Esophagus squamous epithelium (tissue), 5 donors: ENCODE results near the gene CELF4. TPM values are rescaled to one million over a fixed set of nuclear protein-coding genes. Genes with fewer than 3 reads are reported as not detected.

Source experiments
- DNase-seq: peaks from one replicate; lab custom pipeline; 2025; lab: John Stamatoyannopoulos, UW
- H3K27ac ChIP-seq, 4 donors: fragments of 200-600 bp; sonication (generic); one replicate each; pipeline ENCODE4 v1.5.1; 2016 to 2019; ENCODE audit warnings: mild to moderate bottlenecking in 1 of 4
- H3K27me3 ChIP-seq, 4 donors: fragments of 200-600 bp; sonication (generic); 1 replicate in 3 of 4; 2 replicates in 1 of 4; pipeline versions ENCODE4 v1.5.1 to v1.6.0; 2017 to 2021; ENCODE audit warnings: antibody characterized with exemption in 1 of 4
- H3K36me3 ChIP-seq, 3 donors: fragments of 200-600 bp; sonication (generic); one replicate each; pipeline ENCODE4 v1.5.1; 2016 to 2019
- H3K4me1 ChIP-seq, 3 donors: fragments of 200-600 bp; sonication (generic); one replicate each; pipeline ENCODE4 v1.5.1; 2017 to 2019
- H3K4me3 ChIP-seq, 4 donors: fragments of 200-600 bp; sonication (generic); 1 replicate in 3 of 4; 2 replicates in 1 of 4; pipeline ENCODE4 v1.5.1; 2016 to 2019; ENCODE audit warnings: mild to moderate bottlenecking in 2 of 4, moderate library complexity in 1 of 4
- H3K9me3 ChIP-seq, 3 donors: fragments of 200-600 bp; sonication (generic); one replicate each; pipeline ENCODE4 v1.5.1; 2016 to 2019
- POLR2A ChIP-seq, 4 donors: fragments of 450-650 bp; IDR thresholded peaks; one replicate each; pipeline ENCODE4 v1.6.1; 2017; ENCODE audit warnings: antibody characterized with exemption in 4 of 4, mild to moderate bottlenecking in 4 of 4, moderate library complexity in 3 of 4
- WGBS, 2 donors: methylation state at CpG; one replicate each; pipeline ENCODE4 v1.1.5; 2018; 5-methylcytosine and 5-hydroxymethylcytosine counted together
- intact Hi-C: fragments of 100-400 bp; cut with DNase I; formaldehyde crosslinking; loops from one replicate; pipeline ENCODE4 v1.15.0; 2022
- total RNA-seq, 4 donors: library from RNA; depleted of rRNA; stranded (reverse); fragments of >200 nt; gene quantifications; one replicate each; pipeline ENCODE4 v1.1.0, GENCODE V29; 2016
- TF ChIP-seq, protein P1 (sequence below), 6 experiments: fragments of 450-650 bp in 4 of 6; fragments of 200-600 bp in 2 of 6; sonication (generic) in 2 of 6; IDR thresholded peaks; one replicate each; pipeline ENCODE4 v1.5.1; 2016 to 2019; ENCODE audit warnings: antibody characterized with exemption in 6 of 6, mild to moderate bottlenecking in 4 of 6, moderate library complexity in 4 of 6
- donor health status: DM: yes; HTN: yes; CAD: no.

The CELF4 gene
- total RNA-seq, 4 donors from 2014 or later = not detected

DNA sequence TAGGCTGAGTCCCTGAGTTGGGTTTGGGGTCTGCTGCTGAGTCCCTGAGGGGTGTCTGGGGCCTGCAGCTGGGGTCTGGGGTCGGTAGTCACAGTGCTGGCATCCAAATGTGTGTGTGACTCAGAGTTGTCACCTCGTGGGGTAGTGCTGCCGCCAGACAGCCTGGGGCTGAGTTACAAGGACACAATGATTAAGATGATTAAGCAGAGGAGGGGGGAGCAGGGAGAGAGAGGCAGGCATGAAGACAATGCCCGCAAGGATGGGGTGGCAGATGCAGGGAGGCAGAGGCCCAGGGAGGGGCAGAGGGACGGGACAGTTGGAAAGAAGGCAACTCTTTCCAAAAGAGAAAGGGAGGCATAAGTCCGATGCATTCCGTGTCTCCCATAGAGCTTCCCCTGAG lies 120.2 kb downstream of the CELF4 start:
- 48 to 53% methylated on average over 4 to 7 of the region's 7 CpGs for WGBS, 2 donors
- TF ChIP-seq POLR2A (IDR thresholded peaks at IDR 0.05) = no peak
- TF ChIP-seq, protein P1, sequence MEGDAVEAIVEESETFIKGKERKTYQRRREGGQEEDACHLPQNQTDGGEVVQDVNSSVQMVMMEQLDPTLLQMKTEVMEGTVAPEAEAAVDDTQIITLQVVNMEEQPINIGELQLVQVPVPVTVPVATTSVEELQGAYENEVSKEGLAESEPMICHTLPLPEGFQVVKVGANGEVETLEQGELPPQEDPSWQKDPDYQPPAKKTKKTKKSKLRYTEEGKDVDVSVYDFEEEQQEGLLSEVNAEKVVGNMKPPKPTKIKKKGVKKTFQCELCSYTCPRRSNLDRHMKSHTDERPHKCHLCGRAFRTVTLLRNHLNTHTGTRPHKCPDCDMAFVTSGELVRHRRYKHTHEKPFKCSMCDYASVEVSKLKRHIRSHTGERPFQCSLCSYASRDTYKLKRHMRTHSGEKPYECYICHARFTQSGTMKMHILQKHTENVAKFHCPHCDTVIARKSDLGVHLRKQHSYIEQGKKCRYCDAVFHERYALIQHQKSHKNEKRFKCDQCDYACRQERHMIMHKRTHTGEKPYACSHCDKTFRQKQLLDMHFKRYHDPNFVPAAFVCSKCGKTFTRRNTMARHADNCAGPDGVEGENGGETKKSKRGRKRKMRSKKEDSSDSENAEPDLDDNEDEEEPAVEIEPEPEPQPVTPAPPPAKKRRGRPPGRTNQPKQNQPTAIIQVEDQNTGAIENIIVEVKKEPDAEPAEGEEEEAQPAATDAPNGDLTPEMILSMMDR (IDR thresholded peaks at IDR 0.05) = no peak

DNA sequence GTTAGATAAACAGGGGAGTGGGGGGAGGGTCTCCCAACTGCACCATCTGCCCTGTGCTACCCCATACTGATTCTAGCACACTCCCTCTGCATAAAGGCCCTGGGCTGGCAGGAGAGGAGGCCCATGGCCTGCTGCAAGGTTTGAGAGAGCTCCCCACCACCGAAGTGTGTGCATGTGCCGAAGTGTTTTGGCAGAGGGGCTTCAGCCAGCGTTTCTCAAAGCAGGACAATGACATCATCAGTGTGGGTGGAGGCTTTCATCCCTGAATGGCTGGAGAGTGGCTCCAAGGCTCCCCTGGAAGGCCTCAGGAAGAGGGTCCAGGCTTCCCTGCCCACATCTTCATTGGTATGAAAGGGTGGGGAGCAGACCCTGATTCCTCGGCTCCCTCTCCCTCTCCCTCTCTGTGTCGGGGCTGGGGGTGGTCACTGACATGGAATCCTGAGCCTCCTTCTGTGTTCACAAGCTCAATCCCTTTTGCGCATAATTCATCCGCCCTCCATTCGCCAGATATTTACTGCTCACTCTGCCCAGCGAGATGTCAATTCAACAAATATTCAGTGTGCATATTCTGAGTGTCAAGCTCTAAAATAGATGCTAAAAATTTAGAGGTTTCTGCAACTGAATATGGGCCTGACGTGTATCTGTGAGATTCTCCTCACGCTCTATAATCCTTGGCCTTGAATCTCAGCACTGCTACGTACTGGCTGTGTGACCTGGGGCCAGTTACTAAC lies 122.1 kb downstream of the CELF4 start:
- TF ChIP-seq, protein P1 (IDR thresholded peaks at IDR 0.05) = no peak
- no peak for TF ChIP-seq POLR2A (IDR thresholded peaks at IDR 0.05)
- intact Hi-C loops = no loop called here

More for the DNA sequence above, 120.2 kb downstream of the CELF4 start:
- Histone ChIP-seq H3K27me3 (peaks cover 0 to 41% (median 0%) of the 10 kb centered on the region in 4 donors), H3K27ac (no peak overlapping the region), H3K9me3 (no peaks in the 10 kb centered on the region), H3K4me3 (no peak overlapping the region), H3K36me3 (no peaks in the 10 kb centered on the region), H3K4me1 (peaks cover 0 to 10% (median 0%) of the 10 kb centered on the region in 3 donors)
- intact Hi-C loops = loop anchor here (5.0 kb wide), 1 partner anchor 92 kb away; no protein-coding TSS in a partner anchor
- no peak for DNase-seq

DNA sequence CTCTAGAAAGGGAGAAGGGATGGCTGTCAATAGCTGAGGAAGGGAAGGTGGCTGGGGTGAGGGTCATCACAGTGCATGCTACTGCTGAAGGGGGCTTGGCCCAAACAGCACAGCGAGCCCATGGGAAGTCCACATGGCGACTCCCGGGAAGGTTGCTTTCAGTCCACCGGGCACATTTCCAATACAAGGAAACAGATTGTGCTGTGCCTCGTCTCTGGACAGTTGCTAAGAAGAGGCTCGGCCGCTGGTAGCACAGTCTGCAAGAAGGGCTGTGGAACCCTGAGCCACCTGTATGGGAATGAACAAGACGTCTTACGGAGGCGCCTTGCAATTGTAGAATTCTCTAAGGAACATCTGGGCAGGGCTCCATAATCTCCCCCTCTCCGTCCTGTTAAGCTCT lies 123.1 kb downstream of the CELF4 start:
- H3K4me1 ChIP-seq = peaks cover 0 to 8% (median 0%) of the 10 kb centered on the region in 3 donors
- WGBS, 2 donors = 77 to 84% methylated on average over 9 to 11 of the region's 11 CpGs
- H3K36me3 ChIP-seq = no peaks in the 10 kb centered on the region
- H3K9me3 ChIP-seq = no peaks in the 10 kb centered on the region
- no peak for DNase-seq
- H3K4me3 ChIP-seq = no peak overlapping the region
- TF ChIP-seq, protein P1 (IDR thresholded peaks at IDR 0.05) = no peak
- TF ChIP-seq POLR2A (IDR thresholded peaks at IDR 0.05) = no peak
- intact Hi-C loops = no loop called here
- no peak overlapping the region for H3K27ac ChIP-seq
- peaks cover 0 to 40% (median 0%) of the 10 kb centered on the region in 4 donors for H3K27me3 ChIP-seq

More for the DNA sequence above, 122.1 kb downstream of the CELF4 start:
- Histone ChIP-seq H3K9me3 (no peaks in the 10 kb centered on the region), H3K27me3 (peaks cover 0 to 41% (median 0%) of the 10 kb centered on the region in 4 donors), H3K4me1 (peaks cover 0 to 8% (median 0%) of the 10 kb centered on the region in 3 donors), H3K27ac (no peak overlapping the region), H3K4me3 (no peak overlapping the region), H3K36me3 (no peaks in the 10 kb centered on the region)
- DNase-seq = no peak
- 71 to 84% methylated on average over 11 to 12 of the region's 12 CpGs for WGBS, 2 donors

DNA sequence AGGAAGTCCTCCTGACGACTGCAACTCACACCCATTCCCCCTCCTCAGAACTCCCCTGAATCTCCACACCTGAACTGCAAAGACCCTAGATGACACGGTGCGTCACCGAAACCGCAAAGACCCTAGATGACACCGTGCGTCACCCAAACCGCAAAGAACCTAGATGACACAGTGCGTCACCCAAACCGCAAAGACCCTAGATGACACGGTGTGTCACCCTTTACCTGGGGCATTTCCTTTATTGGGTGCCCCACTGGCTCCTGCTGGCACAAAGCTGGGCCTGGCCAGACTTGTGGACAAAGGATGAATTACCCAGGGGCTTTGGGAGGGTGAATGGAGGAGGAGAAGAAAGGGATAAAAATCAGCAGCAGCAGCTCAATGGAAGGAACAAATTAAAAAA lies 123.8 kb downstream of the CELF4 start:
- no peak overlapping the region for H3K27ac ChIP-seq
- peaks cover 0 to 8% (median 0%) of the 10 kb centered on the region in 3 donors for H3K4me1 ChIP-seq
- no peaks in the 10 kb centered on the region for H3K9me3 ChIP-seq
- peaks cover 0 to 43% (median 0%) of the 10 kb centered on the region in 4 donors for H3K27me3 ChIP-seq
- intact Hi-C loops = no loop called here
- TF ChIP-seq POLR2A (IDR thresholded peaks at IDR 0.05) = no peak
- TF ChIP-seq, protein P1 (IDR thresholded peaks at IDR 0.05) = no peak
- no peaks in the 10 kb centered on the region for H3K36me3 ChIP-seq
- no peak overlapping the region for H3K4me3 ChIP-seq
- 69 to 75% methylated on average over 6 to 7 of the region's 11 CpGs for WGBS, 2 donors
- DNase-seq = no peak

DNA sequence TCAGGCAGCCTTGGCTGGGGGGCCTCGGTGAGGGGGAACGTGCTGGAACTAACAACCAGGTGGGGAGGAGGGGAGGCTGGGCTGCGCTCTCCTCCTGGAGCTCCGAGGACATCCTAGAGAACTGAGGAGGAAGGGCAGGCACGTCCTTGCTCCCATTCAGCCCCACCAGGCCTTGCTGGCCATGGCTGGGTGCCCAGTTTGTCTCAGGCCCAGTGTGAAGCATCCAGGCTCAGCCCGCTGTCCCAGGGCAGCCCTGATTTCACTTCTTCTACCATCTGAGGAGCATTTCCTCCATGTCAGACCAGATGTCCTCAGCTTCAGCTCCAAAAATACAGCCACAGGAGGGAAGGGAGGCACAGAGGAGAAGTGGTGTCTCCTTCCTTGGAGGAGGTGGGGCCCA lies 125.4 kb downstream of the CELF4 start:
- intact Hi-C loops = no loop called here
- peaks cover 0 to 38% (median 0%) of the 10 kb centered on the region in 4 donors for H3K27me3 ChIP-seq
- no peak overlapping the region for H3K4me3 ChIP-seq
- H3K27ac ChIP-seq = no peak overlapping the region
- H3K4me1 ChIP-seq = peaks cover 0 to 8% (median 0%) of the 10 kb centered on the region in 3 donors
- WGBS, 2 donors = 94% methylated on average over 6 of the region's 6 CpGs; no CpG with 5 or more reads in 1 of the 2 donors
- H3K36me3 ChIP-seq = no peaks in the 10 kb centered on the region
- TF ChIP-seq, protein P1 (IDR thresholded peaks at IDR 0.05) = no peak
- no peak for TF ChIP-seq POLR2A (IDR thresholded peaks at IDR 0.05)
- DNase-seq = no peak
- no peaks in the 10 kb centered on the region for H3K9me3 ChIP-seq
